Gastrocnemius medialis (tissue), 4 donors: ENCODE measurements around the gene KDM8.

Experiments used
- CTCF ChIP-seq, 5 experiments: fragments of 450-650 bp in 3 of 5; fragments of 200-600 bp in 2 of 5; sonication (generic) in 2 of 5; IDR thresholded peaks in 4 of 5; conservative IDR thresholded peaks in 1 of 5; 1 replicate in 4 of 5; 2 replicates in 1 of 5; pipeline ENCODE4 v1.5.1; 2016 to 2019; ENCODE audit warnings: antibody characterized with exemption in 5 of 5, mild to moderate bottlenecking in 3 of 5, moderate library complexity in 3 of 5
- POLR2A ChIP-seq, 2 donors: fragments of 450-650 bp; IDR thresholded peaks; one replicate each; pipeline ENCODE4 v1.6.1; 2017; ENCODE audit warnings: antibody characterized with exemption in 2 of 2, mild to moderate bottlenecking in 2 of 2, moderate library complexity in 2 of 2

- TF ChIP-seq CTCF (IDR thresholded peaks at IDR 0.05 in 4 of 5, conservative IDR thresholded peaks at IDR 0.05 in 1 of 5) = no peak
- no peak for TF ChIP-seq POLR2A (IDR thresholded peaks at IDR 0.05)
Observed at GRCh38 chr16:27199235-27199586, 4.1 kb upstream of the KDM8 start.
